PC-3 (cell line): ENCODE data around the gene IL36G. TPM values are rescaled to one million over a fixed set of nuclear protein-coding genes. Genes with fewer than 3 reads are reported as not detected.

Source experiments
- ATAC-seq: fragments of 200-7000 bp; cut with Tn5 transposase; 2 replicates; pipeline ENCODE4 v1.9.1; 2020; ENCODE audit warnings: mild to moderate bottlenecking, moderate library complexity
- BruUV-seq: library from RNA; stranded (reverse); fragments of 400-500 nt; replicated peaks from 2 replicates; lab custom pipeline; 2021; lab: Mats Ljungman, UMichigan
- CTCF ChIA-PET: fragments of 300-600 bp; sonication (Branson Sonifier 250); formaldehyde crosslinking; loops from one replicate; lab custom pipeline; 2022; ENCODE audit warnings: antibody characterized with exemption; lab: Charles Lee
- POLR2A ChIA-PET: fragments of 300-600 bp; sonication (Branson Sonifier 250); formaldehyde crosslinking; loops from one replicate; lab custom pipeline; 2022; ENCODE audit warnings: antibody characterized with exemption; ENCODE audit not compliant: unreplicated experiment; lab: Charles Lee
- DNase-seq: peaks from one replicate; pipeline ENCODE4 v3.0.0-alpha.2; 2015
- H2AFZ ChIP-seq: fragments of 300-600 bp; sonication (generic); 2 replicates; pipeline ENCODE4 v1.6.0; 2016; ENCODE audit warnings: antibody characterized with exemption, low read length
- H3F3A ChIP-seq: fragments of 300-600 bp; sonication (generic); one replicate; pipeline ENCODE4 v1.6.0; 2017; ENCODE audit warnings: antibody characterized with exemption, low read length, control low read depth, mild to moderate bottlenecking; ENCODE audit not compliant: unreplicated experiment
- H3K27ac ChIP-seq: fragments of 300-600 bp; sonication (generic); 2 replicates; pipeline ENCODE4 v1.5.1; 2016; ENCODE audit warnings: mild to moderate bottlenecking, low read length
- H3K27me3 ChIP-seq: fragments of 300-600 bp; sonication (generic); 2 replicates; pipeline ENCODE4 v1.6.1; 2016; ENCODE audit warnings: low read length, mixed read lengths
- H3K36me3 ChIP-seq: fragments of 300-600 bp; sonication (generic); 2 replicates; pipeline ENCODE4 v1.6.1; 2016; ENCODE audit warnings: low read depth, mixed run types, low read length, mixed read lengths
- H3K4me1 ChIP-seq: fragments of 300-600 bp; sonication (generic); 2 replicates; pipeline ENCODE4 v1.5.1; 2016; ENCODE audit warnings: low read length; ENCODE audit not compliant: insufficient read depth
- H3K4me2 ChIP-seq: fragments of 300-600 bp; sonication (generic); 2 replicates; pipeline ENCODE4 v1.6.0; 2016; ENCODE audit warnings: low read length
- H3K4me3 ChIP-seq: fragments of 300-600 bp; sonication (generic); 2 replicates; pipeline ENCODE4 v1.5.1; 2016; ENCODE audit warnings: mild to moderate bottlenecking, low read length, mixed read lengths
- H3K79me2 ChIP-seq: fragments of 300-600 bp; sonication (generic); 2 replicates; pipeline ENCODE4 v1.6.1; 2017; ENCODE audit warnings: low read length, mixed read lengths
- H3K9ac ChIP-seq: fragments of 300-600 bp; sonication (generic); 2 replicates; pipeline ENCODE4 v1.6.0; 2016; ENCODE audit warnings: mild to moderate bottlenecking, low read length
- H3K9me2 ChIP-seq: fragments of 300-600 bp; sonication (generic); replicated peaks from 2 replicates; pipeline ENCODE4 v1.6.1; 2016; ENCODE audit warnings: mixed run types, low read length, mixed read lengths
- H3K9me3 ChIP-seq: fragments of 300-600 bp; sonication (generic); 2 replicates; pipeline ENCODE4 v1.6.1; 2016; ENCODE audit warnings: low read length, mixed read lengths
- H4K20me1 ChIP-seq: fragments of 300-600 bp; sonication (generic); 2 replicates; pipeline ENCODE4 v1.6.1; 2016; ENCODE audit warnings: low read length, mixed read lengths
- CTCF ChIP-seq: fragments of 300-600 bp; sonication (generic); conservative IDR thresholded peaks from 2 replicates; pipeline ENCODE4 v1.5.1; 2017; ENCODE audit warnings: antibody characterized with exemption, low read depth, mild to moderate bottlenecking, low read length
- EZH2 ChIP-seq: fragments of 300-600 bp; sonication (generic); IDR thresholded peaks from one replicate; pipeline ENCODE4 v1.6.1; 2017; ENCODE audit warnings: antibody characterized with exemption, mild to moderate bottlenecking, low read length; ENCODE audit not compliant: unreplicated experiment
- EZH2phosphoT487 ChIP-seq: fragments of 300-600 bp; sonication (generic); IDR thresholded peaks from 2 replicates; pipeline ENCODE4 v1.6.1; 2018; ENCODE audit warnings: mild to moderate bottlenecking, antibody characterized with exemption, low read length, borderline replicate concordance
- intact Hi-C: fragments of 100-400 bp; cut with micrococcal nuclease; formaldehyde crosslinking; loops from 2 replicates; pipeline ENCODE4 v1.9.0; 2023
- total RNA-seq: library from RNA; depleted of rRNA; stranded (reverse); fragments of >200 nt; gene quantifications from 2 replicates; pipeline ENCODE4 v1.2.3, GENCODE V29; 2014

The IL36G gene
- total RNA-seq, 1 experiment from 2014 or later: 0.62 TPM

- Histone ChIP-seq H3K36me3 (no peaks in the 10 kb centered on the region), H3F3A (no peaks in the 10 kb centered on the region), H4K20me1 (no peaks in the 10 kb centered on the region), H3K9me2 (no peaks in the 10 kb centered on the region), H3K9me3 (no peaks in the 10 kb centered on the region), H3K27ac (no peak overlapping the region), H3K27me3 (no peaks in the 10 kb centered on the region), H2AFZ (no peak overlapping the region), H3K9ac (no peak overlapping the region), H3K4me1 (no peaks in the 10 kb centered on the region), H3K4me3 (no peak overlapping the region), H3K4me2 (no peak overlapping the region), H3K79me2 (no peaks in the 10 kb centered on the region)
- DNase-seq (peak; percentile 19), ATAC-seq (no peak)
- intact Hi-C loops: no loop called here
- TF ChIP-seq CTCF (no peak), EZH2 (no peak), EZH2phosphoT487 (no peak)
- CTCF ChIA-PET: no interaction called here
- POLR2A ChIA-PET: no interaction called here
- no TSS peak for BruUV-seq
These were observed 32.3 kb downstream of the IL36G start for GRCh38 chr2:113010088-113010487.

GRCh38 chr2:113011108-113011507 is 33.3 kb downstream of the IL36G start:
- Histone ChIP-seq H3K4me2 (no peak overlapping the region), H3K79me2 (no peaks in the 10 kb centered on the region), H3K36me3 (no peaks in the 10 kb centered on the region), H3K9ac (no peak overlapping the region), H3K27ac (no peak overlapping the region), H3F3A (no peaks in the 10 kb centered on the region), H3K27me3 (no peaks in the 10 kb centered on the region), H2AFZ (no peak overlapping the region), H3K4me3 (no peak overlapping the region), H3K9me3 (no peaks in the 10 kb centered on the region), H3K4me1 (no peaks in the 10 kb centered on the region), H4K20me1 (no peaks in the 10 kb centered on the region), H3K9me2 (no peaks in the 10 kb centered on the region)
- ChIA-PET POLR2A (no interaction called here), CTCF (no interaction called here)
- intact Hi-C loops: no loop called here
- no TSS peak for BruUV-seq
- TF ChIP-seq CTCF (no peak), EZH2 (no peak), EZH2phosphoT487 (no peak)
- DNase-seq: no peak
- no peak for ATAC-seq

GRCh38 chr2:113012436-113013335 is 34.9 kb downstream of the IL36G start:
- Histone ChIP-seq H2AFZ (no peak overlapping the region), H3K79me2 (no peaks in the 10 kb centered on the region), H3K4me2 (no peak overlapping the region), H3K27me3 (no peaks in the 10 kb centered on the region), H4K20me1 (no peaks in the 10 kb centered on the region), H3K4me1 (no peaks in the 10 kb centered on the region), H3K4me3 (no peak overlapping the region), H3K9ac (no peak overlapping the region), H3F3A (no peaks in the 10 kb centered on the region), H3K9me2 (0 out of 2 replicates have a peak, but pooled peaks cover 4% of the 10 kb centered on the region), H3K9me3 (no peaks in the 10 kb centered on the region), H3K36me3 (no peaks in the 10 kb centered on the region), H3K27ac (peak overlapping the region; percentile 7; the same call in 1 of the 2 replicates)
- TF ChIP-seq CTCF (no peak), EZH2 (no peak), EZH2phosphoT487 (no peak)
- ChIA-PET POLR2A (no interaction called here), CTCF (no interaction called here)
- intact Hi-C loops: no loop called here
- ATAC-seq (peak; percentile 76), DNase-seq (peak; percentile 79)
- BruUV-seq: no TSS peak
